Sigmoid colon (tissue), 3 donors: Measurements from ENCODE around the gene SIPA1.
"Not testable (repeated sequence)": the region's sequence is repeated elsewhere in the genome, so short reads cannot be mapped to it uniquely, and the experiment has no call there.

Source experiments
- POLR2A ChIP-seq, 2 donors: fragments of 450-650 bp; IDR thresholded peaks; one replicate each; pipeline ENCODE4 v1.6.1; 2016; ENCODE audit warnings: antibody characterized with exemption in 2 of 2, mild to moderate bottlenecking in 2 of 2, moderate library complexity in 2 of 2
- TF ChIP-seq, protein P1 (sequence below), 4 experiments: fragments of 450-650 bp in 3 of 4; fragments of 200-600 bp in 1 of 4; IDR thresholded peaks; one replicate each; pipeline ENCODE4 v1.5.1; 2016 to 2019; ENCODE audit warnings: antibody characterized with exemption in 4 of 4, mild to moderate bottlenecking in 3 of 4, moderate library complexity in 2 of 4

GRCh38 chr11:65691847-65692246, 53.9 kb downstream of the SIPA1 start:
- not testable (repeated sequence) for TF ChIP-seq POLR2A (IDR thresholded peaks at IDR 0.05)
- TF ChIP-seq, protein P1, sequence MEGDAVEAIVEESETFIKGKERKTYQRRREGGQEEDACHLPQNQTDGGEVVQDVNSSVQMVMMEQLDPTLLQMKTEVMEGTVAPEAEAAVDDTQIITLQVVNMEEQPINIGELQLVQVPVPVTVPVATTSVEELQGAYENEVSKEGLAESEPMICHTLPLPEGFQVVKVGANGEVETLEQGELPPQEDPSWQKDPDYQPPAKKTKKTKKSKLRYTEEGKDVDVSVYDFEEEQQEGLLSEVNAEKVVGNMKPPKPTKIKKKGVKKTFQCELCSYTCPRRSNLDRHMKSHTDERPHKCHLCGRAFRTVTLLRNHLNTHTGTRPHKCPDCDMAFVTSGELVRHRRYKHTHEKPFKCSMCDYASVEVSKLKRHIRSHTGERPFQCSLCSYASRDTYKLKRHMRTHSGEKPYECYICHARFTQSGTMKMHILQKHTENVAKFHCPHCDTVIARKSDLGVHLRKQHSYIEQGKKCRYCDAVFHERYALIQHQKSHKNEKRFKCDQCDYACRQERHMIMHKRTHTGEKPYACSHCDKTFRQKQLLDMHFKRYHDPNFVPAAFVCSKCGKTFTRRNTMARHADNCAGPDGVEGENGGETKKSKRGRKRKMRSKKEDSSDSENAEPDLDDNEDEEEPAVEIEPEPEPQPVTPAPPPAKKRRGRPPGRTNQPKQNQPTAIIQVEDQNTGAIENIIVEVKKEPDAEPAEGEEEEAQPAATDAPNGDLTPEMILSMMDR (IDR thresholded peaks at IDR 0.05) = not testable (repeated sequence)
